SK-N-SH (cell line): ENCODE measurements around the gene VPS52.

Experiments
- EP300 ChIP-seq, 2 experiments: IDR thresholded peaks; 2 replicates each; pipeline versions ENCODE4 v1.4.0 to v1.6.1; 2012; ENCODE audit warnings: borderline replicate concordance in 1 of 2, low read depth in 1 of 2, low read length in 1 of 2
- EZH2phosphoT487 ChIP-seq: fragments of 200-600 bp; sonication (generic); IDR thresholded peaks from 2 replicates; pipeline ENCODE4 v1.6.1; 2017; ENCODE audit warnings: low read depth, mixed run types, mild to moderate bottlenecking, antibody characterized with exemption, moderate library complexity, borderline replicate concordance
- JUND ChIP-seq: IDR thresholded peaks from 2 replicates; pipeline ENCODE4 v1.4.0; 2012
- POLR2AphosphoS5 ChIP-seq: IDR thresholded peaks from 2 replicates; pipeline ENCODE4 v1.6.1; 2012; ENCODE audit warnings: low read depth, low read length
- RAD21 ChIP-seq: IDR thresholded peaks from 2 replicates; pipeline ENCODE4 v1.6.1; 2012; ENCODE audit warnings: mild to moderate bottlenecking, low read length
- RCOR1 ChIP-seq: fragments of 150-350 bp; IDR thresholded peaks from 2 replicates; pipeline ENCODE4 v1.6.1; 2017; ENCODE audit warnings: antibody characterized with exemption, low read length
- SIN3A ChIP-seq: IDR thresholded peaks from 2 replicates; pipeline ENCODE4 v1.6.1; 2012; ENCODE audit warnings: low read depth, mild to moderate bottlenecking, low read length, moderate library complexity, borderline replicate concordance
- TF ChIP-seq, protein P1 (sequence below): fragments of 200-600 bp; sonication (generic); IDR thresholded peaks from 2 replicates; pipeline ENCODE4 v1.6.1; 2017; ENCODE audit warnings: antibody characterized with exemption, mild to moderate bottlenecking, moderate library complexity
- TF ChIP-seq, protein P2 (sequence below): fragments of 150-350 bp; IDR thresholded peaks from 2 replicates; pipeline ENCODE4 v1.6.1; 2016; ENCODE audit warnings: mild to moderate bottlenecking, low read depth, low read length

DNA sequence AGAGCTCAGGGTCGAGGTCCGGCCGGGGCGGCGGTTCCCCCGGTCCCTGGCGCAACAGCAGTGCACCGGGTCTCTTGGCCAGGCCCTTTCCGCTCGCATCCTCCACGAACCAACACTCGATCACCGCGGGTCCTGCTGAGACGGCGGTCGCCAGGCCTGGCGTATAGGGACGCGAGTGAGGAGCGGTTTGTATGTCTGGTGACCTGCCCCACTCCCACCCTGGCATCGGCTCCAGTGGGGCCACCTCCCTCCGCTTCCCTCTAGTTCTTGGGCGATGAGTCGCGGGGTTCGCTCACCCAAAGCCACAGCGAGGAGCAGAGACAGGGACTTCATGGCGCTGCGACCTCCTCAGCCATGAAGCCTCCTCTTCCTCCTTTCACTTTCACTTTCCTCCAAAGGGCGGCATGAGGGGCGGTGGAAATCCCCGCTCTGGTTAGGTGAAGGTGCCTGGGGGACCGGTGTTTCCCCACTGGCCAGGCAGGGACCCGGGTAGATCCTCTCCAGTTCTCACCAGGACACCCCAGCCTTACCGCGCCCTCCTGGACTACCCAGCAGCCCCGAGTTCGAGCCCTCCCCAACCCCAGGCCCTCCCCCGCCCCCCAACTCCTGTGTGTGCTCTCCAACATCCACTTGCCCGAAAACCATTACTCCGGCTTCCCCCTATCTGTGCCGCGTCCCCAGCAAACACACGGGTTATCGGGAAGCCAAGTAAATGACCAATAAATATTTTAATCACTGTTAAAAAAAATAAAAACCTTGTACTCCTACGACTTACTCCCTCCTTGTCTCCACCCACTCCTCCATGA, 42.2 kb upstream of the VPS52 start, which contains the start of gene TAPBP:
- TF ChIP-seq RCOR1: no peak
- no peak for TF ChIP-seq JUND
- TF ChIP-seq, protein P1, sequence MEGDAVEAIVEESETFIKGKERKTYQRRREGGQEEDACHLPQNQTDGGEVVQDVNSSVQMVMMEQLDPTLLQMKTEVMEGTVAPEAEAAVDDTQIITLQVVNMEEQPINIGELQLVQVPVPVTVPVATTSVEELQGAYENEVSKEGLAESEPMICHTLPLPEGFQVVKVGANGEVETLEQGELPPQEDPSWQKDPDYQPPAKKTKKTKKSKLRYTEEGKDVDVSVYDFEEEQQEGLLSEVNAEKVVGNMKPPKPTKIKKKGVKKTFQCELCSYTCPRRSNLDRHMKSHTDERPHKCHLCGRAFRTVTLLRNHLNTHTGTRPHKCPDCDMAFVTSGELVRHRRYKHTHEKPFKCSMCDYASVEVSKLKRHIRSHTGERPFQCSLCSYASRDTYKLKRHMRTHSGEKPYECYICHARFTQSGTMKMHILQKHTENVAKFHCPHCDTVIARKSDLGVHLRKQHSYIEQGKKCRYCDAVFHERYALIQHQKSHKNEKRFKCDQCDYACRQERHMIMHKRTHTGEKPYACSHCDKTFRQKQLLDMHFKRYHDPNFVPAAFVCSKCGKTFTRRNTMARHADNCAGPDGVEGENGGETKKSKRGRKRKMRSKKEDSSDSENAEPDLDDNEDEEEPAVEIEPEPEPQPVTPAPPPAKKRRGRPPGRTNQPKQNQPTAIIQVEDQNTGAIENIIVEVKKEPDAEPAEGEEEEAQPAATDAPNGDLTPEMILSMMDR: no peak
- TF ChIP-seq SIN3A: no peak
- TF ChIP-seq POLR2AphosphoS5: peak; percentile 47; the same call in 1 of the 2 replicates
- no peak for TF ChIP-seq RAD21
- TF ChIP-seq, protein P2, sequence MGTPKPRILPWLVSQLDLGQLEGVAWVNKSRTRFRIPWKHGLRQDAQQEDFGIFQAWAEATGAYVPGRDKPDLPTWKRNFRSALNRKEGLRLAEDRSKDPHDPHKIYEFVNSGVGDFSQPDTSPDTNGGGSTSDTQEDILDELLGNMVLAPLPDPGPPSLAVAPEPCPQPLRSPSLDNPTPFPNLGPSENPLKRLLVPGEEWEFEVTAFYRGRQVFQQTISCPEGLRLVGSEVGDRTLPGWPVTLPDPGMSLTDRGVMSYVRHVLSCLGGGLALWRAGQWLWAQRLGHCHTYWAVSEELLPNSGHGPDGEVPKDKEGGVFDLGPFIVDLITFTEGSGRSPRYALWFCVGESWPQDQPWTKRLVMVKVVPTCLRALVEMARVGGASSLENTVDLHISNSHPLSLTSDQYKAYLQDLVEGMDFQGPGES: no peak
- TF ChIP-seq EP300 (IDR thresholded peaks at IDR 0.05; ENCODE audit: borderline replicate concordance in 1 of 2, low read depth in 1 of 2, low read length in 1 of 2): no peak
- no peak for TF ChIP-seq EZH2phosphoT487
